ENCODE data around the gene TRIM26.
"Not testable (repeated sequence)": the region's sequence is repeated elsewhere in the genome, so short reads cannot be mapped to it uniquely, and the experiment has no call there.

DNA sequence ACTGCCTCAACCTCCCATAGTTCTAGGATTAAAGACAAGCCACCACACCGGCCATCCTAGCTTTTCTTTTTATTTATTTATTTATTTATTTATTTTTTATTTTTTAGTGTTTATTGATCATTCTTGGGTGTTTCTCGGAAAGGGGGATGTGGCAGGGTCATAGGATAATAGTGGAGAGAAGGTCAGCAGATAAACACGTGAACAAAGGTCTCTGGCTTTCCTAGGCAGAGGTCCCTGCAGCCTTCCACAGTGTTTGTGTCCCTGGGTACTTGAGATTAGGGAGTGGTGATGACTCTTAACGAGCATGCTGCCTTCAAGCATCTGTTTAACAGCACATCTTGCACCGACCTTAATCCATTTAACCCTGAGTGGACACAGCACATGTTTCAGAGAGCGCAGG, 8.2 kb upstream of the TRIM26 start:
- TF ChIP-seq POLR2AphosphoS5, POLR2A (IDR thresholded peaks at IDR 0.05): not testable (repeated sequence)
- TF ChIP-seq, protein P1, sequence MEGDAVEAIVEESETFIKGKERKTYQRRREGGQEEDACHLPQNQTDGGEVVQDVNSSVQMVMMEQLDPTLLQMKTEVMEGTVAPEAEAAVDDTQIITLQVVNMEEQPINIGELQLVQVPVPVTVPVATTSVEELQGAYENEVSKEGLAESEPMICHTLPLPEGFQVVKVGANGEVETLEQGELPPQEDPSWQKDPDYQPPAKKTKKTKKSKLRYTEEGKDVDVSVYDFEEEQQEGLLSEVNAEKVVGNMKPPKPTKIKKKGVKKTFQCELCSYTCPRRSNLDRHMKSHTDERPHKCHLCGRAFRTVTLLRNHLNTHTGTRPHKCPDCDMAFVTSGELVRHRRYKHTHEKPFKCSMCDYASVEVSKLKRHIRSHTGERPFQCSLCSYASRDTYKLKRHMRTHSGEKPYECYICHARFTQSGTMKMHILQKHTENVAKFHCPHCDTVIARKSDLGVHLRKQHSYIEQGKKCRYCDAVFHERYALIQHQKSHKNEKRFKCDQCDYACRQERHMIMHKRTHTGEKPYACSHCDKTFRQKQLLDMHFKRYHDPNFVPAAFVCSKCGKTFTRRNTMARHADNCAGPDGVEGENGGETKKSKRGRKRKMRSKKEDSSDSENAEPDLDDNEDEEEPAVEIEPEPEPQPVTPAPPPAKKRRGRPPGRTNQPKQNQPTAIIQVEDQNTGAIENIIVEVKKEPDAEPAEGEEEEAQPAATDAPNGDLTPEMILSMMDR (IDR thresholded peaks at IDR 0.05): not testable (repeated sequence)

Measured in transverse colon (tissue), 4 donors.